IPS-NIHi7 (cell line): ENCODE measurements around the gene PCDH9.

Experiments
- DNase-seq: peaks from one replicate; pipeline ENCODE4 v3.0.0; 2012; ENCODE audit warnings: mixed read lengths; ENCODE audit errors: extremely low spot score

The PCDH9 gene

GRCh38 chr13:66576381-66576780 is 653.8 kb downstream of the PCDH9 start:
- DNase-seq, result no peak

DNA sequence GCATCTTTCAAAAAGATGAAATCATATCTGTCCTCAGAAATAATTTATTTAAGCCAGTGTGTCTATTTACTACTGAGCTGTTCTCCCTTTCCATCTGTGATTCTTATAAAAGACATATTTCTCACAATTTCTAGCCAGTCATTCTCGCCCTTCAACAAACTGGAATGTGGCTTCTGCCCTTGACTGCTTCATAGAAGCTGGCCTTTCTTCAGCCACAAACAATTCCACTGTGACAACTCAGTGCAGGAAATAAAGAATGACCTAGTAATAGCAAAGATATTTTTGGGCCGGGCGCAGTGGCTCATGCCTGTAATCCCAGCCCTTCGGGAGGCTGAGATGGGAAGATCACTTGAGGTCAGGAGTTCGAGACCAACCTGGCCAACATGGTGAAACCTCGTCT is 655.5 kb downstream of the PCDH9 start:
- DNase-seq, result no peak

GRCh38 chr13:66567899-66568612 is 662.1 kb downstream of the PCDH9 start:
- no peak for DNase-seq

DNA sequence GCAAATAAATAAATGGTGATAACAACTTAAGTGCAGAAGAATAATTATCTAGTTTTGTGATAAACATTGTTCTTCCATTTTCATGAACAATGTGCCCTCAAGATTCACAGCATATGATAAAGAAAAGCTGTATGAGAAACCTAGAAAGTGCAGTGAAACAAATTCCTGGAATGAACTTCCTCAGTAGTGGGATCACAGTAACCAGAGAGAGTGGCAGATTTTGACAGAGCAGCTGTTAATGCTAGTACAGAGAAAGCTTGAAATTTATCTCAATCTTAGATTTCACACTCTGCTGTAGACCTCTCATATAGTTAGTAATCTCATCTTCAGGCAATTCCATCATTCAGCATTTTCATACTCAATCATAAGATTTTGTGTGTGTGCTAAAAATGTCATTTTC is 664.9 kb downstream of the PCDH9 start:
- no peak for DNase-seq

- no peak for DNase-seq
Observed at GRCh38 chr13:66563076-66563475, 667.1 kb downstream of the PCDH9 start.

- DNase-seq, result no peak
Observed at GRCh38 chr13:66562054-66562453, 668.1 kb downstream of the PCDH9 start.

GRCh38 chr13:66560991-66561390 is 669.1 kb downstream of the PCDH9 start:
- no peak for DNase-seq

- no peak for DNase-seq
Observed at GRCh38 chr13:66560189-66560588, 669.9 kb downstream of the PCDH9 start.

- DNase-seq, result no peak
Observed at GRCh38 chr13:66559093-66559492, 671.0 kb downstream of the PCDH9 start.

GRCh38 chr13:66558506-66558905 is 671.6 kb downstream of the PCDH9 start:
- DNase-seq, result peak; percentile 8

DNA sequence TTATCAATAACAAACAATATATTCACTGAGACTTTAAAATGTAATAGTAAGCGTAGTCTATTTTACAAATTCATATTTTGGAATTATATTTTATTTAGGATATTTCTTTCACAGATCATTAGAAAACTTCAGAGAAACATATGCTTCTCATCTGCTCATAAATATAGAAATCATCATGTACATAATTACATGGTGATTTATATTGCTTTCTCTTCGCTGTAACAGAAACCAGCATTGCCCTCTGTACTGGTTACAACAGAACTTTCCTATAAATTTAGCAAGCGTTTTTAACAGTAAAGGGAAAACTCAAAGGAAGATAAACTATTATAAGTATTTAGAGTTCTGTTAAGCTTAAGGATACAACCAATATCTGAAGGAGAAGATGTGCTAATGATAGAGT is 672.8 kb downstream of the PCDH9 start:
- DNase-seq, result no peak

- DNase-seq, result no peak
Observed at GRCh38 chr13:66556306-66556705, 673.8 kb downstream of the PCDH9 start.

DNA sequence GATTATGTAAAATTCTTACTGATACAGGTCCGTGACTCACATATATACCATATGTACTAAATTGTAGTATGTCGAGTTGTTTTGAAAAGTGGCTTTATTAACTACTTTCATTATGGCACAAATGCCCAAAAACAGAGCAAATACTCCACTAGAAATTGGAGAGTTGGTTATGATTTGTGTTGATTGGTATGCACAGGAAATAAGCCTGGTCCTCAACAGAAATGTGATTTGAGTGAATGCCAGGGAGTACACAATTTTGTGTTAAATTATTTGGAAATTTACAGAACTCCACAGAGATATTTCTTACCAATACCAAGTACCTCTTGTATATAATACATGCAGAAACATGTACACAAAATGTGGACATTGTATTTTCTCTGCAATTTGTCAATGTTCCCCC is 676.7 kb downstream of the PCDH9 start:
- DNase-seq, result no peak

GRCh38 chr13:66551128-66551527 is 679.0 kb downstream of the PCDH9 start:
- DNase-seq, result no peak

DNA sequence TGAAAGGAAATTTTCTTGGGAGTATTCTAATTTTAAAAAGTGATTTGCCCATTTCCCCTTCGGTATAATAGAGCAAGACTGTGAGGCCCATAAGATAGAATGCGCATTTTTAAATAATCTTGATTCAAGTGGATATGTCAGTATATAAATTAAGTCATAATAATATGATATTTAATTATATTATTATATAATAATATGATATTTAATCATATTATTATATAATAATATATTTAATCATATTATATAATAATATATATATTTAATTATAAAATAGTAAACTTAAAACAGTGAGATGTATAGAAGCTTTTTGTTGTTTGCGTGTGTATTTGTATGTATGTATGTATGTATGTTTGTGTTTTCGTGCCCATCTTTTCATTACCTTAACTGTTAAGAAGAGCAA is 682.5 kb downstream of the PCDH9 start:
- no peak for DNase-seq

GRCh38 chr13:66546534-66547379 is 683.4 kb downstream of the PCDH9 start:
- DNase-seq, result no peak

- peak; percentile 22 for DNase-seq
Observed at GRCh38 chr13:66543780-66544179, 686.4 kb downstream of the PCDH9 start.

DNA sequence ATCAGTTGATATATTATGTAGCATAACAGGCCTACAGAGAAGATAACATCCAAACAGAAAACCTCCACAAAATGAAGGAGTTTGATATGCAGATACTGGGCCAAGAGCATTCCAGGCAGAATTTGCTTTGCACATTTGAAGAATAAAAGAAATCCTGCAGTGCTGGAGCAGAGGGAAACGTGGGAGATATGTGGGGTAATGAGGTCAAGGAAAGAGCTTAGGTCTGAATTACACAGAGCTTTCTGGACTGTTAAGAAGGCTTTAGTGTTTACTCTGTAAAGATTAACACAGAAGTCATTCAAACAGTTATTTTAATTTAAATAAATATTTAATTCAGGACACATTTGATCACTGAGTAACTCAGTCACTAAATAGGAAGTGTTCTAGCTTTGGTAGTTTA is 692.7 kb downstream of the PCDH9 start:
- DNase-seq, result no peak

GRCh38 chr13:66536746-66537145 is 693.4 kb downstream of the PCDH9 start:
- no peak for DNase-seq

DNA sequence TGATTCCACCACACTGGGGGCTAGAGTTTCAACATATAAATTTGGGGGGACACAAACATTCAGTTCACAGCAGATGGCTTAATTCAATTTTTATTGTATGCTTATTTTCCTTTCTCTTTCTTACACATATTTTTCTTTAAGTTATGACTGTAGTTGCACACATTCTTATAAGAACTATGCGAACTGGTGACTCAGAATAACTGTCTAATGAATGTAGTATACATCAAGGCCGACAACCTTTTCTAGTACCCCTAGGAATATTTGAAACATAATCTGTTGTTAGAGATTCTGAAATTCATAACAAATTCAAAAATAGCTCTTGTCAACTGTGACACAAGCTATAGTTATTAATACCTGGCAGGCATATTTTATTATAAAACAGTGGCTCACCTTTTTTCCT is 695.6 kb downstream of the PCDH9 start:
- DNase-seq, result no peak

GRCh38 chr13:66532845-66533244 is 697.3 kb downstream of the PCDH9 start:
- DNase-seq, result no peak

- DNase-seq, result no peak
Observed at GRCh38 chr13:66532146-66532545, 698.0 kb downstream of the PCDH9 start.

DNA sequence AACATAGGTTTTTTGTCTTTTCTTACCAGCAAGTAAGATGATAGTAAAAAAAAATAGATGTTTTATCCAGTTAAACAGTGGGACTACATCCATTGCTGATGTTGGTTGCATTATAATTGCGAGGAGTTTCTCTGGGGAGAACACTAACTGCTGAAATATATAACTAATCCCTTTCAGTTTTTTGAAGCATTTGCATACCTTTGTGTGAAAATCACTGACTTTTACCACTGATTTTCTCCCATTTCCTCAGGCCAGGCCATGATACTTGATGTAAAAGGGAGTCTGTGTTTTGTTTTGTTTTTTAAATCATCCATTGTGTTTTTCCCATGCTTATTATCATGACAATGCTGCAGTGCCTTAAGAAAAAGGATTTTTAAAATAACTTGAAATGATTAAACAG is 699.5 kb downstream of the PCDH9 start:
- DNase-seq, result no peak
